ENCODE data around the gene DOCK1. TPM values are rescaled to one million over a fixed set of nuclear protein-coding genes. Genes with fewer than 3 reads are reported as not detected.

The DOCK1 gene
- total and polyA plus RNA-seq, 4 donors, result 10.9 to 82.6 (median 43.3) TPM

DNA sequence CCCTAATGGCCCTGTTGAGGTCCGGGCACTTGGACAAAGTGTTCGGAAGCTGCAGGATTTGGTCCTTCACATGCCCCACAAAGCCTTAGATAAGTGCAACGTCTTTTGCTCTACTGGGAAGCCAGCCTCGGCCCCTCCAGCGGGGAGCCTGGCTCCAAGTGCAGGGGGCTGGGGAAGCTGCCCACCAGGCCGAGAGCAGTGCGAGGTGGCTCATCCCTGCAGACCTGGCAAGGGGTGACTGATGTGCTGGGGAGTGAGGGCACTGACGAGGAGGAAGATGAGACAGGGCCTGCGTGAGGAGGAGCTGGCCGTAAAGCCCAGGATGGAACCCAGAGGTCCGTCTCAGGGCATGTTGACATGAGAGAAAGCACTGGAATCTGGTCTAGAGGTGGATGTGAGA lies 508.1 kb downstream of the DOCK1 start:
- H3K27me3 ChIP-seq (ENCODE audit: control insufficient read depth in 1 of 2, insufficient read depth in 2 of 2, low read length in 1 of 2), result no peaks in the 10 kb centered on the region
- intact Hi-C loops (cut with DNase I), result no loop called here
- DNase-seq (no peak), ATAC-seq (ENCODE audit: low FRiP score) (no peak)
- WGBS, 2 donors, result 93 to 94% methylated on average over 11 of the region's 11 CpGs
- no peak overlapping the region for H3K4me3 ChIP-seq (ENCODE audit: low read length in 2 of 2)
- H3K4me1 ChIP-seq (ENCODE audit: control insufficient read depth in 1 of 2, insufficient read depth in 2 of 2, low read length in 2 of 2), result no peaks in the 10 kb centered on the region
- H3K36me3 ChIP-seq (ENCODE audit: control insufficient read depth in 1 of 2, insufficient read depth in 2 of 2, low read length in 1 of 2), result peaks cover 0 to 5% of the 10 kb centered on the region in 2 donors
- no peak overlapping the region for H3K27ac ChIP-seq (ENCODE audit: low read depth in 1 of 2, low read length in 2 of 2)
- no peaks in the 10 kb centered on the region for H3K9me3 ChIP-seq (ENCODE audit: control insufficient read depth, low read length)

DNA sequence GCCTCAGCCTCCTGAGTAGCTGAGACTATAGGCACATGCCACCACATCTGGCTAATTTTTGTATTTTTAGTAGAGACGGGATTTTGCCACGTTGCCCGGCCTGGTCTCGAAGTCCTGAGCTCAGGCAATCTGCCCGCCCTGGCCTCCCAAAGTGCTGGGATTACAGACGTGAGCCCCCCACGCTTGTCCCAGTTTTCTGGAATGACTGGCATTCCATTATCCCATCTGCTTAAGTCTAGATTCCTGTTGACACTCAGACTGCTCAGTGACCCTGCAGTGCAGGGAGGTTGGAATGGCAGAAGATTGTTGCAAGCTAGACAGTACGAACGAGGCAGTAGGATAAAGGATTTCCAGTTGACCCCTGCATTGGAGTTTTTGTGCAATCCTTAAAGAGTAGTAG lies 508.8 kb downstream of the DOCK1 start:
- Histone ChIP-seq H3K4me3 (ENCODE audit: low read length in 2 of 2) (no peak overlapping the region), H3K27ac (ENCODE audit: low read depth in 1 of 2, low read length in 2 of 2) (no peak overlapping the region), H3K9me3 (ENCODE audit: control insufficient read depth, low read length) (no peaks in the 10 kb centered on the region), H3K4me1 (ENCODE audit: control insufficient read depth in 1 of 2, insufficient read depth in 2 of 2, low read length in 2 of 2) (no peaks in the 10 kb centered on the region), H3K27me3 (ENCODE audit: control insufficient read depth in 1 of 2, insufficient read depth in 2 of 2, low read length in 1 of 2) (no peaks in the 10 kb centered on the region), H3K36me3 (ENCODE audit: control insufficient read depth in 1 of 2, insufficient read depth in 2 of 2, low read length in 1 of 2) (peaks cover 0 to 5% of the 10 kb centered on the region in 2 donors)
- WGBS, 2 donors, result 82 to 86% methylated on average over 9 of the region's 9 CpGs
- DNase-seq (no peak), ATAC-seq (ENCODE audit: low FRiP score) (no peak)
- intact Hi-C loops (cut with DNase I), result no loop called here

DNA sequence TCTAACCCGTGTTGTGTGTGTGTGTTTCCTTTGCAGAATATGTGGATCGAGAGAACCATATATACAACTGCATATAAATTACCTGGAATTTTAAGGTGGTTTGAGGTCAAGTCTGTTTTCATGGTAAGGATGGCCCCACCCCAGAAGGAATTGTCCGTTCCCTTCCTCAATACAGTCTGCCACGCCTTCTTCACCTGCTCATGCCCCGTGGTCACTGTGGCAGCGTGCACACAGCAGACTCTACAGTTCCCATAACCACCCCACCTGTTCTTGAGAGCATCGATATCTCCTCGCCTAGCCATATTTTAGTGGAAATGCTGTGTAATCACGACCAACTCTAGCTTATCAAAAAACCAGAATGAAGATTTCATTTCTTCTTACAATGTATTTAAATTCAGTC lies 509.9 kb downstream of the DOCK1 start:
- 88 to 92% methylated on average over 9 of the region's 9 CpGs for WGBS, 2 donors
- H3K4me3 ChIP-seq (ENCODE audit: low read length in 2 of 2), result no peak overlapping the region
- H3K4me1 ChIP-seq (ENCODE audit: control insufficient read depth in 1 of 2, insufficient read depth in 2 of 2, low read length in 2 of 2), result no peaks in the 10 kb centered on the region
- intact Hi-C loops (cut with DNase I), result no loop called here
- no peak for DNase-seq
- H3K27me3 ChIP-seq (ENCODE audit: control insufficient read depth in 1 of 2, insufficient read depth in 2 of 2, low read length in 1 of 2), result no peaks in the 10 kb centered on the region
- no peak overlapping the region for H3K27ac ChIP-seq (ENCODE audit: low read depth in 1 of 2, low read length in 2 of 2)
- no peaks in the 10 kb centered on the region for H3K9me3 ChIP-seq (ENCODE audit: control insufficient read depth, low read length)
- H3K36me3 ChIP-seq (ENCODE audit: control insufficient read depth in 1 of 2, insufficient read depth in 2 of 2, low read length in 1 of 2), result peaks cover 0 to 8% of the 10 kb centered on the region in 2 donors
- no peak for ATAC-seq (ENCODE audit: low FRiP score)

DNA sequence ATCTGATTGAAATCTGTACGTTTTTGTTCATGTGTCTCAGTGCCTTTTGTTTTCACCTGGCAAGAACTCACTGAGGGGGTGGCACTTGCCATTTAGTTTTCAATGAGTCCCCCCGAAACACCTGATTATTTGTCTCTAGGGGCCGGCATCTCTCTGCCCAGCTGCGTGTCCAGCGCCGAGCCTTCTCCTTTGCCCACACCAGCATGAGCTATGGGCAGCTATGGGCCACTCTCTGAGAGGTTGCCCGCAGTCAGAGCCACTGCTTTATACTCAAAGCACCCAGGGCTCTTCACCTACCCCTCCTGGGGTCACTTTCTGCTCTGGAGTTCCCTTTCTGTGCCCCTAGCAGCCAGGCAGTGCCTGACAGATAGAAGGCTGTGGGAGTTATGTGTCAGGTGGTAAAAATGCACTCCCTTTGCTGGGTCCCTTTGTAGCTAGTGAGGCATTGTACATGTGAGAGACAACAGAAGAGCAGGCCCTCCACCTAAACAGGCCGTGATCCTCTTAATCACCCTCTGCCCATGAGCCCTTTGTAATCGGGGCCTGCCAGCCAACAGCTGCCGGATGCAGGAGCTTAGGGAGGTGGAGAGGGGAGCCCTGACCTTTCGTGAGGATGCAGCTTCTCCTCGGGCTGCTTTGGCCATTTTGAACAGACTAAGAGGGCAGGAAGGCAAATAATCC lies 510.8 kb downstream of the DOCK1 start:
- intact Hi-C loops (cut with DNase I), result no loop called here
- Histone ChIP-seq H3K36me3 (ENCODE audit: control insufficient read depth in 1 of 2, insufficient read depth in 2 of 2, low read length in 1 of 2) (peaks cover 0 to 7% of the 10 kb centered on the region in 2 donors), H3K27ac (ENCODE audit: low read depth in 1 of 2, low read length in 2 of 2) (no peak overlapping the region), H3K4me3 (ENCODE audit: low read length in 2 of 2) (no peak overlapping the region), H3K27me3 (ENCODE audit: control insufficient read depth in 1 of 2, insufficient read depth in 2 of 2, low read length in 1 of 2) (no peaks in the 10 kb centered on the region), H3K4me1 (ENCODE audit: control insufficient read depth in 1 of 2, insufficient read depth in 2 of 2, low read length in 2 of 2) (no peaks in the 10 kb centered on the region), H3K9me3 (ENCODE audit: control insufficient read depth, low read length) (no peaks in the 10 kb centered on the region)
- 87 to 91% methylated on average over 12 of the region's 12 CpGs for WGBS, 2 donors
- no peak for ATAC-seq (ENCODE audit: low FRiP score)
- no peak for DNase-seq

DNA sequence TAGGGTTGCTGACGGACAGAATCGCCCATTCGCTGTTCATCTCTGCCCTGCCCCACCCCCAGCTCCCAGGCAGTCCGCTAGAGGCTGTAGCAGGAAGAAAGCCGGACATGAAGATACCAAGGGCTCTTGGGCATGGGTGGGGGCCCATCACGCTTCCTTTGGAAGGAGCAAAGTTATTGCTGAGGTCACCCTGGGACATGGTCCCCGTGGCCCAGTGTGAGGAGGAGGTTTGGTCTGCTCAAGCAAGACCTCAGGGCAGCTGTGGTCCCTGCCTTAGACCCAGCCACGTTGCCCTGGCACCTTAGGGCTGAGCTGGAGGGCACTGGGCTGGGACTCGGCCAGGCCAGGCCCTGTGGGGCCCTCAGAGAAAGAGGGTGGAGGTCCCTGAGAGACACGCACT lies 511.8 kb downstream of the DOCK1 start:
- Histone ChIP-seq H3K36me3 (ENCODE audit: control insufficient read depth in 1 of 2, insufficient read depth in 2 of 2, low read length in 1 of 2) (peaks cover 0 to 5% of the 10 kb centered on the region in 2 donors), H3K4me3 (ENCODE audit: low read length in 2 of 2) (no peak overlapping the region), H3K27ac (ENCODE audit: low read depth in 1 of 2, low read length in 2 of 2) (no peak overlapping the region), H3K27me3 (ENCODE audit: control insufficient read depth in 1 of 2, insufficient read depth in 2 of 2, low read length in 1 of 2) (no peaks in the 10 kb centered on the region), H3K9me3 (ENCODE audit: control insufficient read depth, low read length) (no peaks in the 10 kb centered on the region), H3K4me1 (ENCODE audit: control insufficient read depth in 1 of 2, insufficient read depth in 2 of 2, low read length in 2 of 2) (no peaks in the 10 kb centered on the region)
- intact Hi-C loops (cut with DNase I), result no loop called here
- DNase-seq (no peak), ATAC-seq (ENCODE audit: low FRiP score) (peak; percentile 42)
- WGBS, 2 donors, result 82 to 87% methylated on average over 9 to 10 of the region's 10 CpGs

DNA sequence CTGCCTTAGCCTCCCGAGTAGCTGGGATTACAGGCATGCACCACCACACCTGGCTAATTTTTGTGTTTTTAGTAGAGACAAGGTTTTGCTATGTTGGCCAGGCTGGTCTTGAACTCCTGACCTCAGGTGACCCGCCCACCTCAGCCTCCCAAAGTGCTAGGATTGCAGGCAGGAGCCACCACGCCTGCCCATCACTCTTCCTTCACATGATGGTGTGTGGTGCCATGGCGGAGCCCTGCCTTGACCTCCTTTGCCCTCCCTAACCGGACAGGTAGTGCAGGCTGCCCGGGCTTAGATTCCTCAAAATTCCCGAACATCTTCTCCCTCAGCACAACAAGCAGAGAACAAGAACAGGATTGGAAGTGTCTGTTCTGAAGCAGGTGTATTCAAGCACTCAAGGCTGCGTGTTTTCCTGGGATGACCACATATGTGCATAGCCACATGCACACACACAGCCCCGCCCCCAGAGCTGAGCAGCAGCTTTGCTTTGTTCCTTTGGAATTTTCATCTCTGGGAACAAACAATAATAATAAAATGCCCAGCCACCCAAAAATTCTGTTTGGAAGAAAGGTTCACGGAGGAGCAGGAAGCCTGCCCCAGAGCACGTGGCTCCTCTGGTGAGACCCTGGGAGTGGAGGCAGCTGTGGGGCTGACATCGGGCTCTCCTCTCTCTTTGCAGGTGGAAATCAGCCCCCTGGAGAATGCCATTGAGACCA lies 512.6 kb downstream of the DOCK1 start:
- H3K4me1 ChIP-seq (ENCODE audit: control insufficient read depth in 1 of 2, insufficient read depth in 2 of 2, low read length in 2 of 2), result no peaks in the 10 kb centered on the region
- no peak overlapping the region for H3K4me3 ChIP-seq (ENCODE audit: low read length in 2 of 2)
- no peaks in the 10 kb centered on the region for H3K9me3 ChIP-seq (ENCODE audit: control insufficient read depth, low read length)
- H3K27me3 ChIP-seq (ENCODE audit: control insufficient read depth in 1 of 2, insufficient read depth in 2 of 2, low read length in 1 of 2), result no peaks in the 10 kb centered on the region
- H3K36me3 ChIP-seq (ENCODE audit: control insufficient read depth in 1 of 2, insufficient read depth in 2 of 2, low read length in 1 of 2), result peaks cover 0 to 5% of the 10 kb centered on the region in 2 donors
- DNase-seq, result no peak
- ATAC-seq (ENCODE audit: low FRiP score), result no peak
- no peak overlapping the region for H3K27ac ChIP-seq (ENCODE audit: low read depth in 1 of 2, low read length in 2 of 2)
- WGBS, 2 donors, result 95% methylated on average over 12 of the region's 12 CpGs
- intact Hi-C loops (cut with DNase I), result no loop called here

DNA sequence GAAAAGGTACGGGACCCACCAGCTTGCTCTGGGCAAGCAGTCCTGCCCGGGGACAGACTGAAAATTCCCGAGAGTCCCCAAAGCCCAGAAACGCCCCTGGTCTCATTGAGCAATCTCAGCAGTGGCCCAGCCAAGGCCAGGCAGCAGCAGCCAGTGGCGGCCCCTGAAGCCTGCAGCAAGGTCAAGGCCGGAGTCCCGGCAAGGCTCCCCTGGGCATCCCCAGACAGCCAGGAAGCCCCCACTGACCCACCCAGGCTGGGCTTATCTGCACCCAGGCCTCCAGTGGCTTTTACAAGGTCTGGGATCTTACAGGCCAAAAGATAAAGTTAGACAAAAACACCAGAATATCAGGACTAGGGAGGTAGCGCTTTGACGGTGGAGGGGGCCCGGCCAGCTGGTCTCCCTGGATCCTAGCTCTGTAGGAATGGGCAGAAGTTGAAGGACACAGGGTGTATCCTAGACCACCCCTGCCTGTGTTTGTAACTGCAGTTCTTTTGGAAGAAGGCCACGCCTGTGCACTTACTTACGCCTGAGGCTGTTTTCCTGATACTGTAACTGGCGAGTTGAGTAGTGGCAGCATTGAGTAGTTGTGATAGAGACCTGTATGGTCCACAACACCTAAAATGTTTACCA lies 513.4 kb downstream of the DOCK1 start:
- Histone ChIP-seq H3K4me3 (ENCODE audit: low read length in 2 of 2) (no peak overlapping the region), H3K4me1 (ENCODE audit: control insufficient read depth in 1 of 2, insufficient read depth in 2 of 2, low read length in 2 of 2) (no peaks in the 10 kb centered on the region), H3K27ac (ENCODE audit: low read depth in 1 of 2, low read length in 2 of 2) (no peak overlapping the region), H3K27me3 (ENCODE audit: control insufficient read depth in 1 of 2, insufficient read depth in 2 of 2, low read length in 1 of 2) (no peaks in the 10 kb centered on the region), H3K36me3 (ENCODE audit: control insufficient read depth in 1 of 2, insufficient read depth in 2 of 2, low read length in 1 of 2) (peaks cover 0 to 5% of the 10 kb centered on the region in 2 donors), H3K9me3 (ENCODE audit: control insufficient read depth, low read length) (no peaks in the 10 kb centered on the region)
- intact Hi-C loops (cut with DNase I), result no loop called here
- DNase-seq, result peak in 1 of 2 donors; percentile 13
- ATAC-seq (ENCODE audit: low FRiP score), result no peak
- 80 to 84% methylated on average over 13 of the region's 13 CpGs for WGBS, 2 donors

DNA sequence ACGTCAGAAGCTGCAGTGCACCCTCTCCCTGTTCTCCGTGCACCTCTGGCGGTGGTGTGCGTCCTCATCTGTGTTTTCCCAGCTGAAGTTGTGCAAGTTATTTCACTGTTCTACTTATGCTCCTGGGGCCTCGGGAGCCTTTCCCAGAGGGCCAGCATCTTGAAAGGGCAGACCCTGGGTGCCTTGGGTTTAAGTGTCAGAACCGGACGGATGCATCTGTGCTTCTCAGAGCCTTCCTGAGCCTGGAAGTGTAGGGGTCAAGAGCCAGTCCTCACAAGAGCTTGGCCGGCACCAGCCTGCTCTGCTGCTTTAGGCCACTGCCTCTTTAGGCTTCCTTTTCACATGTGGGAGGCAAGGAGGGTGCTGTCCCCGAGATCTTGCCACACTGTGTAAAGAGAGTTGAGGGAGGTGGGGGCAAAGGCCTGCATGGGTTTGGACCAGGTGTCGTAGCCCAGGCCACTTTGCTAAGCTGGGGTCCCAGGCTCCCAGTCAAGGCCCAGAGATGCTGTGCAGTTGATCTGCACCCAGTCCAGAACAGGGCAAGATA lies 515.0 kb downstream of the DOCK1 start:
- ATAC-seq (ENCODE audit: low FRiP score), result no peak
- no peak overlapping the region for H3K27ac ChIP-seq (ENCODE audit: low read depth in 1 of 2, low read length in 2 of 2)
- DNase-seq, result peak in 1 of 2 donors; percentile 51
- H3K27me3 ChIP-seq (ENCODE audit: control insufficient read depth in 1 of 2, insufficient read depth in 2 of 2, low read length in 1 of 2), result no peaks in the 10 kb centered on the region
- intact Hi-C loops (cut with DNase I), result no loop called here
- H3K36me3 ChIP-seq (ENCODE audit: control insufficient read depth in 1 of 2, insufficient read depth in 2 of 2, low read length in 1 of 2), result peaks cover 0 to 4% of the 10 kb centered on the region in 2 donors
- H3K4me1 ChIP-seq (ENCODE audit: control insufficient read depth in 1 of 2, insufficient read depth in 2 of 2, low read length in 2 of 2), result no peaks in the 10 kb centered on the region
- H3K4me3 ChIP-seq (ENCODE audit: low read length in 2 of 2), result no peak overlapping the region
- 90 to 94% methylated on average over 10 of the region's 10 CpGs for WGBS, 2 donors
- no peaks in the 10 kb centered on the region for H3K9me3 ChIP-seq (ENCODE audit: control insufficient read depth, low read length)
